Suppressor macrophage treated with lipopolysaccharide for 1 hour (primary cell): ENCODE results near the gene OXLD1.

ENCODE experiments used
- DNase-seq, 3 donors: peaks; one replicate each; pipeline ENCODE4 v3.0.0-alpha.2; 2020 to 2022

The OXLD1 gene

DNA sequence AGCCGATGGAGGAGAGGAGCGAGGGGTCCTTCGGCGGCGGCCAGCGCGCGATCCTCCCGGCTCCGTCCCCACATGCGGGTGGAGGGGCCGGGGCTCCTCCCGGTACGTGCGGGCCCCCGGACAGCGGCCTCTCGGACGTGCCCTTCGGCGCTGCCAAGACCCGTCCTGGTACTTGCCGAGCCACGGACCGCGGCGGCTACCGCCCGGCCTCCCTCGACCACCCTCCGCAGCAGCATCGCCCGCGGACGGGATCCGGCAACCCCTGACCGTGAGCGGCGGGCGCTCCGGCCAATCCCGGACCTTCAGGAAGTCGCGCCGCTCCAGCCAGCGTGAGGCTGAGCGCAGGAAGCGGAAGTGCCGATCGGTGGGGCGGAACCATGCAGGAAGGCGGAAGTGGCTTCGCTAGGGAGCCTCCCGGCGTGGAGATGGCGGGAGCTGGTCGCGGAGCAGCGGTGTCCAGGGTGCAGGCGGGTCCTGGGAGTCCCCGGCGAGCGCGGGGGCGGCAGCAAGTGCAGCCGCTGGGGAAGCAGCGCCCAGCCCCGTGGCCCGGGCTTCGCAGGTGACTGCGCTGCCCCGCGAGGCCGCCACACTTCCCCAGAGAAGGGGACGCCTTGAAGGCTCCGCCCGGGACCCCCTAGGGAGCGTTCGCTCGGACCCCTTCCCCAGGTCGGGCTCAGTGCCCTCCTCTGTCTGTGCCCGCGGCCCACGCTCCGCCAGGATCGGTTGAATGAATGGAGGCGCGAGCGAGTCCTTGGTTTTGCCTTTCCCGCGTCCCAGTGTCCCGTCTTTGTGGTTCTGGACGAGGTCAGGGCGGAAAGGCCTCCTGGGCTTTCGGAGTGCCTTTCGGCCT lies at the start of gene OXLD1, which contains the start of gene CCDC137:
Gene OXLD1, minus strand, starts transcription at position 264 of the 850 bp plus-strand sequence. Its CDS starts 28 bp downstream, at position 236.
Gene CCDC137, plus strand, starts transcription at position 396 of the 850 bp plus-strand sequence. Its CDS starts 30 bp downstream, at position 426.
- peak; percentile 98 to 99 (median 99) for DNase-seq

DNA sequence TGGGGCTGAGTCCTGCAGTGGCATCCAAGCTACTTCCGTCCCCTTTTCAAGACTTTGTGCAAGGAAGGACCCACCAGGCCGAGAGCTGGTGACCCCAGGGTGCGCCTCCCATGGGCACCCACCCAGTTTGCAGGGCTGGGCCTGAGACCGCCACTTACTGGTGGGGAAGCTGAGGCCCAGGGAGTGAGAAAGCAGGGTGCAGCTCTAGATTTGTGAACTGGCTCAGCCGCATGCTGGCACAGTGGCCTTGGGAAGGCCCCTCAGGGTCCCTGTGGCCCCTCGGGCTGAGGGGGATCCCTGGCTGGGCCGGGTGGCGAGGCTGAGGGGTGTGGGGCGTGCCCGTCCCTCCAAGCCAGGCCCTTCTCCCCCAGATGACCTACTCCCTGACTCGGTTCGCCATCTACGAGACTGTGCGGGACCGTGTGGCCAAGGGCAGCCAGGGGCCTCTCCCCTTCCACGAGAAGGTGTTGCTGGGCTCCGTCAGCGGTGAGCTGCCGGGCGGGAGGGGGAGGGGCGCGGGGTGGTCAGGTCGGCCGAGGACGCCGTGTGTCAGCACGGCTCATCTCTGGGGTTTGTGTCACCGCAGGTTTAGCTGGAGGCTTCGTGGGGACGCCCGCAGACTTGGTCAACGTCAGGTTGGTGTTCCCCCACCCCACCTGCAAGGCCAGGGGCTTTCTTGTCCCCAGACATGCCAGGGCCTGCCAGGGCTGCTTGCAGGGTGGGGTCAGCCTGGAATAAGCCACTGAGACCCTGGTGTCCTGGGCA lies 48.9 kb upstream of the OXLD1 start:
- DNase-seq: no peak

DNA sequence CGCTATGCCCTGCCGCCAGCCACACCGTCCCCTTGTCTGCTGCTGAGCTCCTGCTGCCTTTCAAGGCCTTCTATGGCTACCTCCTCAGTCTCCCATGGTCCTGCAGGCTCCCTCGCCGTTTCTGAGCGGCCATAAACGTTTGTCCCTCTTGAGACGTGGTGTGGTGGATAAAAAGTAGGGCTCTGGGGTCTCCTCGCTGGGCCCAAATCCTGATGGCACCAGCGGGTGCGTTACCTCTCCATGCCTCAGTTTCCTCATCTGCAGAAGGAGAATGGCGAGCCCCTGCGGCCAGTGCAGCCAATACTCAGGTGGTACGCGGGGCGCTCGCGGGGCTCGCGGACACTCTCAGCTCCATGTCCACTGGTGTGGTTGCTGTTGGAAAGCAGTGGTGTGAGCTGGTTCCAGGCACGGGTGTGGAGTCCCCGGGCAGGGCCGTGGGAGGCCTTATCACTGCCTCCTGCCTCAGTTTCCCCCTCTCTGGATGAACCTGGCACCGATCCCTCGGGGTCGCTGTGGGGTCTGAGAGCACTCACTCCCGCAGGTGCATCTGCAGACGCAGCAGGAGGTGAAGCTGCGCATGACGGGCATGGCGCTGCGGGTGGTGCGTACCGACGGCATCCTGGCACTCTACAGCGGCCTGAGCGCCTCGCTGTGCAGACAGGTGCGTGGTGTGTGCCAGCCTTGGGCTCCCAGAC lies 48.2 kb upstream of the OXLD1 start:
- DNase-seq: no peak

DNA sequence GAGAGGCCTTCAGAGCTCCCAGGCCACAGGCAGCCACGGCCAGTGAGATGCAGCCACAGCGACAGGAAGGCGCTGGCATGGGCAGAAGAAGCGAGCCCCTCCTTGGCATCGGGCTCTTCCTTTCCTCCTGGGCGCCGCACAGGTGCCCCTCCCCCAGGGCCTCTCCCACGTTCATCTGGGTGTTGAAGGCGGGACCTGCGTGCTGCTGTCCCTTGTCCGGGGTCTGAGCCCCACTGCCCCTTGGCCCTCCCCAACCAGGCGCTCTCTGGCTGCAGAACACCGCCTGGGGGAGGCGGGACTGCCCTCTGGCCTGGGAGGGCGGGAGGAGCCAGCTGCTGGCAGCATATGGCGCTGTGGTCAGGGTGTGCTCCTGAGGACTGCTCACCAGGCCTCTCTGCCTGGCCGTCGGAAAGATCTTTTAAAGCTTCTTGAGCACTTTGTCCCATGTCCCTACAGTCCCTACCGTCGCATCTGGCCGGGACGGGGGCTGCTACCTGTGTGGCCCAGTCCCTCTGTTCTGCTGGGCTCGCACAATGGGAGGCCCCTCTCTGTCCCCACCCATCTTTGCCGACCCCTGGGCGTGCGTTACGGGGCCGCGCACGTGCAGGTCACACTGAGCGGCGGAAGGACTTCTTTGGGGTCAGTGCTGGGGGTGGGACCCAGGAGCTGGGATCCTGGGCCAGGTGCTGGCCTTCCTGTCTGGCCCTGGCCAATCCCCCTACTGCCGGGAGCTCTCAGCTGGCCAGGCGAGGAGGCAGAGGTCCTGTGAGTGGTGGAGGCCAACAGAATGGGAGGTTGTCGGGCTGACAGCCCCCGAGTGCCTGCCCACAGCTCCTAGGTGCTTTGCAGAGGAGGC lies 47.4 kb upstream of the OXLD1 start:
- no peak for DNase-seq

DNA sequence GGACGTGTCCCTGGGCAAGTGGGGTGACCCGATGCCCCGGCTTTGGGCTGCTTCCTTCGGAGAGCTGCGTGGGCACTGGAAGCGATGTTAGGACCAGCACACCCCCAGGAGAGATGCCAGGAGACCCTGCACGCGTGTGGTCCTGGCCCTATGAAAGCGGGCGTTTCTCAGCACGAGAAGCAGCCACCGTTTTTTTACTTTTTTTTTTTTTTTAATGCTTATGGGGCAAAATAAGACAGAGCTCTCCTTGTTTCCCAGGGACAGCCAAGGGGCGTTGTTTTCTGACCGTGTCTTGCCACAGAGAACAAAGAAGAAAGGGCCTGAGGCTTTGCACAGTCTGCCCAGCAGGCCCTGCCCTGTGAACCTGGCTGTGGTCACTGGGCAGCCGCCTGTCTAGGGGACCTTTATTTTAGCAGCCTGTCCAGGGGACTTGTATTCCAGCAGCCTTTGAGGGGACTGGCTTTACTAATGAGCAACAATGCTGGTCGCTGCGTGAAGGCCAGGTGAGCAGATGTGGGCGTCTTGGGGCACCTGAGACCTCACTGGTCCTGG lies 46.7 kb upstream of the OXLD1 start:
- DNase-seq: no peak

DNA sequence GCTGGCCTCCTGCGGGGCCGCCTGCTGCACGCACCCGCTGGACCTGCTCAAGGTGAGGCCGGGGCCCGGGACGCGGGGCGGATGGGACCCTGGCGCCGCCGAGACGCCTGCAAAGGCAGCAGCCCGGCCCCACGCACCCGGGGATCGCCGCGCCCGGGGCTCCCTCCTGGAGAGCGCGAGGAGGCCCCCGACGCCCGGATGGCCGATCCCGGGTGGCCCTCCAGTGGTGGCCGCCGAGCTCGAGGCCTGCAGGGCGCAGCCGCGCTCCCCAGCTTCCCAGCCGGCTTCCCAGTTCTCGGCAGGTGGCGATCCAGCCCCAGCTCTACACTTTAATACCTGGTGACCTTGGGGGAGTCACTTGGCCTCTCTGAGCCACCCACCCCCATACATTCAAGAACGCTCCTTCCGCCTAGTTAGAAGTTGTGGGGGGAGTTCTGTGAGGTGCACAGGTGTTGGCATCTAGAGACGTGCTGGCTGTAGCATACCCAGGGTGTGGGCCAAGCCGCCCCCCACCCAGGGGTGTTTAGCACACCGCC lies 46.1 kb upstream of the OXLD1 start:
- peak in 2 of 3 donors; percentile 38 to 67 for DNase-seq

DNA sequence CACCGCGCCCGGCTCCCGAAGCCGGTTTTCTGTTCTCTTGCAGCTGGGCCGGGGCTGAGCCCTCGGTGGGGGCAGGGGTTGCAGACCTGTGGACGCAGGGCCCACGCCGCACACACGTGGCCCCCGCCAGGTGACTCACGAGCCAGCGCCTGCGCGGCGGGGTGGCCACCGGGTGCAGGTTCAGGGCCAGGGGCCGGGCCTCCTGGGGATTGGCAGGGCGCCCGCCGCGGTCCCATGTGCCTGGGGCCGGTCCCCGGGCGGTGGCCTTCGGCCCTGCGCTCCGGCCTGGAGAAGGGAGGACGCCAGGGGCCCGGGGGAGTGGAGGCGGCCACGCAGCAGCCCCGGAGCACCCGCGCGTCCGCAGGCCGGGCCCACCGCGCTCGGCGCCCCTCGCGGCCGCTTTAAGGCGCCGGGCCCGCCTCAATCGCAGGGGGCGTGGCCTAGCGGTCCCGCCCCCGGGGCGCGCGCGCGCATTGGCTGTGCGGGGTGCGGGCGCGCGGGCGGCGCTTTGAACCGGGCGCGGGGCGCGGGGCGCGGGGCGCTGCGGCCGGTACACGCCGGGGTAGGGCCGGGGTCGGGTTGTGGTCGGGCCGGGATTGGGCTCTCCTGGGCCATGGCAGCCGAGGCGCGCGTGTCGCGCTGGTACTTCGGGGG lies 45.5 kb upstream of the OXLD1 start, which contains the start of gene SLC25A10:
Gene SLC25A10, plus strand, starts transcription at position 471 of the 654 bp plus-strand sequence. Its CDS starts 143 bp downstream, at position 614.
- DNase-seq: peak; percentile 81 to 95 (median 89)

DNA sequence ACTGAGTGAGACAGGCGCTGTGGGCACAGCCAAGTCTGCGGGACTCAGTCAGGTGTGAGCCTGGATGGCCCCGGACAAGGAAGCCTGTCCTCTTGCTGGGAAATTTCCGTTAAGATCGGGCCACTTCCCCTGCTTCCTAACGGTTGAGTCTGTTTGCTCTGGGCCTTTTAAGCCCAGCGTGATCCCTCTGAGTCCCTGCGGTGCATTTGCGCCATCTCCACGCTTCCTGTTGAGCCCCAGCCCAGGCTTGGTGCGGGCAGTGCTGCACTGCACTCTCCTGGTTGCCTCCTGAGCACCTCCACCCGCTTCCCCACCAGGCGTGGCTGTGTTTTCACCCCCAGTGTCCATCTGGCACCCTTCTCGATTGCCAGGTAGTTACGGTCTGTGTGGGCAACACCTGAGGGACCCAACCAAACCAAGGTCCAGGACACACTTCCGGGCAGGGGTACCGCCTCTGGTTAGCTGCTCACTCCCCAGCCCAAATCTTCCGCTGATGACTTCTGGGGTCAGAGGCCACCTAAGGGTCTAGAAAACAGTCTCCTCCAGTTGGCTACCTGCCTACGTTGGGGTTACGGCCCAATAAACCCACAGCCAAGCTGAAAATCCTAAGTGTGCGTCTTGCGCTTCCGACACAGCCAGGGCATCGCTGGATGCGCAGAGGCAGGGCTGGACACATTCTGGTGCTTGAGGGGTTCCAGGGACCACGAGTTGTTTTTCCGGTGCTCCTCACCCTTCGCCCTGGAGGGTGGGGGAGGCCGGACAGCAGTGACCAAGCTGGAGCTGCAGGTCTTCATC lies 44.3 kb upstream of the OXLD1 start:
- DNase-seq: peak; percentile 40 to 44 (median 41)

DNA sequence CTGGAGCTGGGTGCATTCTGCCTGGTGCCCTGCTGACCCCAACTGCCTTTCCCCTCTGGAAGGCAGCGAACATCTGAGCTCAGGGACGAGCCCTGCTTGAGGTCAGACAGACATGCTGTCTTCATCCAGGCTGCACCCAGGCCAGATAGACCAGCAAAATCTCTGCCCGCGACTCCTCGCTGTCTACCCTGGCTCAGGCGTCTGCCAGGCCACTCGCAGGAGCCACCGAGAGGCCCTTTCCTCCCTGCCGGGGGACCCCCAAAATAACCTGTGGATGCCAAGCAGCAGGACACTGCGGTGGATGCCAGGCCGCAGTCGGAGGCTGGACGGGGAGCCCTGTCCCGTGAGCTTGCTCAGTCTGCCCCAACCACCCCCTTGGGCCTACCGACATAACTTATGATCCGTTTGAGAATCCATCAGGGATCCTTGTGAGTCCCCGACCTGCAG lies 42.4 kb upstream of the OXLD1 start:
- DNase-seq: no peak

DNA sequence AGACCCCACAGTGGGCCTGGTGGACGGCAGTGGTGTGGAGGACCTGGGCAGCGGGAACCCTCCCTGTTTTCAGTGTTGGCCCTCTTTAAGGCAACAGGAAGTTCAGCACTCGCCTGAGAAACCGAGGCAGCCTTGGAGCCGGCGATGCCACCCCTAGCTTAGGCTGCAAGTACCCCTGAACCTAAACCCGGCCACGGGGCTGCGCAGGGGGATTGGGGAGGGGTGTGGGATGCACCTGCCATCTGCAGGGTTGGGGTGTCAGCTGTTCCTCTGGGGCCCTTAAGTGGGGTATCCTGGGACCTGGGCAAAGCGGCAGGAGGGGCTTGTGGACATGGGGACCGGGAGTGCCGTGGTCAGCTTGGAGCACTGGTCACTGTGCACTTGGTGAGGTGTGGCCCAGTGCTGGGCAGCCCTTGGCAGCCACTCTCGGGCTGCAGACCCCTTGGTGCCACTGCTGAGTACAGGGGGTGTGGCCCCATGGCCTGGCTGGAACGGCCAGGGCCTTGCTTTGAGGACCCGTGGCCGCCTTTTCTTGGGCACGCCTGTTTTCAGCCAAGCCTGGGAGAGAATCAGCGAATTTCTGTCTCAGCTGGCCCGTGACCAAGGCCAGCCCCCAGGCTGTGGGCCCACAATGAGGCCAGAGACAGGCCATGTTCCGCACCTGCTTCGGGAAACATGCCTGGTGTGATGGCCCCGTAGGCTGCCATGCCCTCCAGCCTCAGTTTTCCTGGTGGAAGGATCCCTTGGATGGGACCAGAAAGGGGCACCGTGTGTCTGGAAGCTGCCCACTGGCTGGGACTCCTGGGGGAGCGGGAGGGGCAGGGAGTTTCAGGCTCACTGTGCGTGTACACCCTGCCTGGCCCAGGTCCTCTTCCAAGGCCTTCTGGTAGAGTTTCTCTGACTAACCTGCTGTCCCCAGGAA lies 41.6 kb upstream of the OXLD1 start:
- DNase-seq: no peak

DNA sequence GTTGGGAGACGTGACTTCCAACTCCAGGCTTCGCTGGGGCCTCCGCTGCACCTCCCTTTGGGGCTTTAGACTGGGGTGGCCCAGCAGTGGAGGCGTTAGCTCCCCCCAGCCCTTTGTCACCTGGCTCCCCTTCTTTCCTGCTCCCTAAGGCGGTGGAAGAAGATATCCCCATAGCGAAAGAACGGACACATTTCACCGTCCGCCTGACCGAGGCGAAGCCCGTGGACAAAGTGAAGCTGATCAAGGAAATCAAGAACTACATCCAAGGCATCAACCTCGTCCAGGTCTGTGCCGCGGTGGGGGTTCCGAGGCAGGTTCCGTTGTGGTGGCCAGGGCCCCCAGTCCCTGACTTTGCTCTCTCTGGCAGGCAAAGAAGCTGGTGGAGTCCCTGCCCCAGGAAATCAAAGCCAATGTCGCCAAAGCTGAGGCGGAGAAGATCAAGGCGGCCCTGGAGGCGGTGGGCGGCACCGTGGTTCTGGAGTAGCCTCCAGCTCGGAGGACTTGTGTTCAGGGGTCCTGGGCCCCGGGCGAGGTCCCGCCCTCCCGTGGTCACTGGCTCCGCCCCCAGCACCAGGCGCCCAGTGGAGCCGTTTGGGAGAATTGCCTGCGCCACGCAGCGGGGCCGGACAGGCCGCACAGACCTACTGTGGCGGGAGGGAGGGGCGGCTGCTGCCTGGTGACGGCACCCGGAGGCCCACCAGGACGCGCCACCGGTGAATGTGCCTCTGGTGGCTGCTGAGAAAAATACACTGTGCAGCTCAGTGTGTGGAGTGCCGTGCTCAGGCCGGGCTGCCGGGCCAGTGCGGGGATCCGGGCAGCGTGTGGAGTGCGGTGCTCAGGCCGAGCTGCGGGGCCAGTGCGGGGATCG lies 40.6 kb upstream of the OXLD1 start:
- no peak for DNase-seq

DNA sequence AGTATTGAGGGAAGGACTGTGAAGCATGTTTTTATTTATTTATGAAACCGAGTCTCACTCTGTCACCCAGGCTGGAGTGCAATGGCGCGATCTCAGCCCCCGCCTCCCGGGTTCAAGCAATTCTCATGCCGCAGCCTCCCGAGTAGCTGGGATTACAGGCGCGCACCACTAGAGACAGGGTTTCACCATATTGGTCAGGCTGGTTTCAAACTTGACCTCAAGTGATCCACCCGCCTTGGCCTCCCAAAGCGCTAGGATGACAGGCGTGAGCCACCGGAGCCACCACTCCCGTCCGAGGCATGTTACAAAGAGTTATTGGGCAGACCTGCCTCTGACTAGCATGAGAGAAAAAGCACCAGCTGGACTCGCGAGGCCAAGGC lies 39.8 kb upstream of the OXLD1 start:
- no peak for DNase-seq

DNA sequence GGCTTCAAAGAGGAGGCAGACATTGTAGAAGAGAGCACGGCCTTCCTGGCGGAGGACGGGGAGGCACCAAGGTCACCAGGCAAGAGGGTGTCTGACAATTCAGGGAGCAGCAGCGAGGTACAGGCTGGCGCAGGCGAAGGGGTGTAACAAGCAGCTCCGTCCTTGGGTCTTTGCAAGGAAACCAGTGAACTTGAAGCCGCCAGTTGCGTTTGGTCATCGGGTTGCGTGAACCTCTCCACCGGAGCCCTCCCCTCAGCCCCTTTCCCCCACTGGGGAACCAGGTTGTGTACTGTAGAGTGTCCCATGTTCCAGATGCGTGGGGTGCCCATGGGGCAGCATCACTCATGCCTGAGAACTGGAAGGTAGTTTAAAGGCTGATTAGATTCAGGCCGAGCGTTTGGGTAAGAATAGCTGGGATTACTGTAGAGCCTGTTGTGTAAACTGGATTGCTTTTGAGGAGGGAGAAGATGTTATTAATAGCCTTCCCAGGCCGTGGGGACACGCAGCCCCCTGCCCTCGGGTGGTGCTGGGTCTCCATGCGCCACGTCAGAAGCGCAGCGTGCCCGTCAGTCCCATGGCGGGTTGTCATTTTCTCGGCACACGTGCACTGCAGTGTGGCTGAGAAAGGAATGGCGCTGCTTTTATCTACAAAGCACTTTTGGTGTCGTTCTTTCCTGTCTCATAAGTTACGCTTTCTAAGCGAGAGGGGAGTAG lies 39.3 kb upstream of the OXLD1 start:
- no peak for DNase-seq

DNA sequence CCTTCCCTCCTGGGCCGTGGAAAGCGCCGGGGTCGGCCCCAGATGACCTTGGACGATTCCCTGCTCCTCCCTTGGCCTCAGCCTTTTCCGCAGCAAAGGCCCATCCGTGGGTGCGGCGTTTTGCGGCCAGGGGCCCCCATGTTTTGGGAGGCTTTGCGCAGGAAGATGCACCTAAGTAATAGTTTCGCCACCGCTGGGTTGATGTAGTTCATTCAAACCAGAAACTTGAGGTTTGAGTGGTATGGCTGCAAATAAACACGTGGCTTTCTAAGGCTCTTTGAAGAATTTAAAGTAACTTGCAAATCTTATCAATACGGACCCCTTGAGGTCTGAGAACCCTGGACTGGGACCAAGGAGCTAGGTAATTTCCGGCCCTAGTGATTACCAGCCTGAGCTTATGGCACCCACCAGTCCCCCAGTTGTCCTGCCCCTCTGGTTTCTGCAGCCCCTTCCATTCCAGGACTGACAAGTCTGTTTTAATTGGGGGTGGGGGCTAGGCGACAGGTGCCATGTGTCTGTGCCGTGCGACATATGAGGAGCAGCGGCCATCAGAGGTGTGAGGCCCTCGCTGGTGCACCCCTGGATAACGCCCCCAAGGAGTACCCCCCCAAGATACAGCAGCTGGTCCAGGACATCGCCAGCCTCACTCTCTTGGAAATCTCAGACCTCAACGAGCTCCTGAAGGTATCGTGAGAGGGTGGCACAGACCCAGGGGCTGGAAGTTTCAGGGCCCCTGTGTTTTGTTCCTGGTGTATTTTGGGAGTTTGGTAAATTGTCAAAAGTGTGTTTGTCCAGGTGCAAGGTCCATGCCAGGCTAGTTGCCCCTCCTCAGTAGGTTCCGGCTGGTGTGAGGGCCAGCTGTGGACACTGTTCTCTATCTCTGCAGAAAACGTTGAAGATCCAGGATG lies 37.6 kb upstream of the OXLD1 start:
- DNase-seq: peak in 1 of 3 donors; percentile 29

DNA sequence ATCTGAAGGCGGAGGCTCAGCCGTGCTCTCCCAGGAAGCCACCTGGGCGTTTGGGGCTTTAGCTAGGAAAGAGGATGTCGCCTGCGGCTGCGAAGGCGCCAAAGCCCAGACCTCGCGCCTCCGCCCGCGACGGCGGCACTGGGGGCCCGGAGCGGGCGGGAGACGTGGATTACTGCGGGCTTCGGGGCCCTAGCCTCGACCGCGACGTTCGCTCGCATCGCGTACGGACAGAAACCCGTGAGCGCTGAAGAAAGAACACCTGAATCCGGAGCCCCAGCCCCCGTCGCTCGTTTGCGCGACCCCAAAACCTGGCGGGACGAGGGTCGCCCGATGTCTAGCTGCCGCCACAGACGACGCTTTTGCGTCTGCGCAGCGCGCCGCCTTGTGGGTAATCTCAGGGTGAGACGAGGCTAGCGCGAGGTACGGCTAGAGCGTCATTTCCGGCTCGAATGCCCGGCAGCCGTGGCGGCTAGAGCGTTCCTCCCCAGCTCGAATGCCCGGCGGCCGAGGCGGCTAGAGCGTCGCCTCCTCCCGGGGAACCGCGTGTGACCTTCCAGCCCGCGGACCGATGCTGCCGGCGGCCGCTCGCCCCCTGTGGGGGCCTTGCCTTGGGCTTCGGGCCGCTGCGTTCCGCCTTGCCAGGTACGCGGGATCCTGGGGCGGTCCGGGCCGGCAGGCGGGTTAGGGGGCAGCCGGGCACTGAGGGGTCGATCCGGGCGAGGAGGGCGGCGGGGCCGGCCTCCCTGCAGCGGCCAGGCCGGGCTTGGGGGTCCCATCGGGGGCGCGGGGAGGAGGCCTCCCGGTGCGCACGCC lies 36.7 kb upstream of the OXLD1 start, which contains the start of gene MRPL12:
Gene MRPL12, plus strand, starts transcription at position 434 of the 813 bp plus-strand sequence. Its CDS starts 135 bp downstream, at position 569.
- DNase-seq: peak; percentile 97
